A673 (cell line): ENCODE data around the gene ZCRB1. TPM values are rescaled to one million over a fixed set of nuclear protein-coding genes. Genes with fewer than 3 reads are reported as not detected.

Experiments used
- BruUV-seq: library from RNA; stranded (reverse); fragments of 400-500 nt; replicated peaks from 2 replicates; lab custom pipeline; 2021; lab: Mats Ljungman, UMichigan
- CTCF ChIA-PET: fragments of 300-600 bp; sonication (Branson Sonifier 250); formaldehyde crosslinking; loops from one replicate; lab custom pipeline; 2022; ENCODE audit warnings: antibody characterized with exemption; lab: Charles Lee
- POLR2A ChIA-PET: fragments of 300-600 bp; sonication (Branson Sonifier 250); formaldehyde crosslinking; loops from one replicate; lab custom pipeline; 2022; ENCODE audit warnings: antibody characterized with exemption; ENCODE audit not compliant: low non-redundant PET; lab: Charles Lee
- DNase-seq: peaks from one replicate; pipeline ENCODE4 v3.0.0-alpha.2; 2015; ENCODE audit warnings: low spot score
- H3K27ac ChIP-seq: fragments of 200-600 bp; sonication (generic); 2 replicates; pipeline ENCODE4 v1.5.1; 2016; ENCODE audit warnings: mixed run types, low read depth, mild to moderate bottlenecking, mixed read lengths, antibody characterized with exemption, low read length; ENCODE audit not compliant: poor library complexity, severe bottlenecking
- H3K27me3 ChIP-seq: fragments of 200-600 bp; sonication (generic); replicated peaks from 2 replicates; pipeline ENCODE4 v1.6.1; 2017; ENCODE audit warnings: mixed run types, low read depth, mild to moderate bottlenecking, mixed read lengths, antibody characterized with exemption, low read length; ENCODE audit not compliant: insufficient read depth, poor library complexity
- H3K36me3 ChIP-seq: fragments of 200-600 bp; sonication (generic); 2 replicates; pipeline ENCODE4 v1.6.1; 2016; ENCODE audit warnings: mixed run types, mild to moderate bottlenecking, mixed read lengths, antibody characterized with exemption, low read length; ENCODE audit not compliant: insufficient read depth, poor library complexity, severe bottlenecking
- H3K4me1 ChIP-seq: fragments of 200-600 bp; sonication (generic); 2 replicates; pipeline ENCODE4 v1.6.1; 2017; ENCODE audit warnings: mixed run types, mild to moderate bottlenecking, mixed read lengths, antibody characterized with exemption, low read length; ENCODE audit not compliant: insufficient read depth, poor library complexity, severe bottlenecking
- H3K4me3 ChIP-seq: fragments of 200-600 bp; sonication (generic); 2 replicates; pipeline ENCODE4 v1.5.1; 2016; ENCODE audit warnings: low read depth, mixed run types, mild to moderate bottlenecking, mixed read lengths, low read length; ENCODE audit not compliant: poor library complexity, severe bottlenecking
- H3K9me3 ChIP-seq: fragments of 200-600 bp; sonication (generic); 2 replicates; pipeline ENCODE4 v1.6.1; 2016; ENCODE audit warnings: mixed run types, low read depth, mild to moderate bottlenecking, mixed read lengths, antibody characterized with exemption, low read length; ENCODE audit not compliant: poor library complexity, severe bottlenecking
- EZH2 ChIP-seq: fragments of 200-600 bp; sonication (generic); IDR thresholded peaks from 2 replicates; pipeline ENCODE4 v1.6.1; 2017; ENCODE audit warnings: borderline replicate concordance, low read depth, mild to moderate bottlenecking, mixed read lengths, antibody characterized with exemption, low read length; ENCODE audit not compliant: poor library complexity, severe bottlenecking
- intact Hi-C: fragments of 100-400 bp; cut with micrococcal nuclease; formaldehyde crosslinking; loops from one replicate; pipeline ENCODE4 v1.10.0; 2022; ENCODE audit not compliant: unreplicated experiment
- total RNA-seq: library from RNA; stranded (reverse); gene quantifications from 2 replicates; pipeline ENCODE4 v1.2.3, GENCODE V29; 2021
- TF ChIP-seq, protein P1 (sequence below): fragments of 300-800, 200-600 bp; sonication (generic); conservative IDR thresholded peaks from 2 replicates; pipeline ENCODE4 v1.5.1; 2017; ENCODE audit warnings: low read depth, mild to moderate bottlenecking, antibody characterized with exemption, low read length, moderate library complexity, mixed read lengths

The ZCRB1 gene
- total RNA-seq, 1 experiment from 2014 or later, result 110 TPM

DNA sequence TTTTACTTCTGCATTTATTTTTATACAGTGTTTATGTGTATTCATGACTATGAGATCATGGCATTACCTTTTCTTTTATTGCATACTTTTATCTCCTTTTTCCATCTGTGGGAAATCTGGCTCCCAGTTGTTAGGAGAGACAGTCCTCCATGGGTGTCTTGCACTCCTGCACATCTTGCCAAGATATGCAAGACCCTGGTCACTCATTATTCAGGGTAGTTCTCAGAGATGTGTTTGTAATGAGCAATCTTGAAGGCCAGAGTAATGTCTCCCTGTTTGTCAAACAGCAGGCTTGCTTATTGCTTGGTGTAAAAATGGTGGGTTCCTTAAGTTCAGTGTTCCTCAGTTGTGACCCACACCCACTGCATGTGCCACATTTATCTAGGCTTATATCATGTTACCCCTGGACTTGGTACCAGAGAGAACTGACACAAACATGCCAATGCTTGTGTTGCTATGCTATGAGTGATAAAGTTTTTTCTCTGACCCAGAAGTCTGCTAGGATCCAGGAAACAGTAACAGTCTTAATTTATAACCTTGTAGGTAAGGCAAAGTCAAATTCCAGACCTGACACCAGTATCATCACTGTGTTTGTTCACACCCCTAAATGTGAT lies 36.9 kb upstream of the ZCRB1 start:
- no TSS peak for BruUV-seq
- TF ChIP-seq, protein P1, sequence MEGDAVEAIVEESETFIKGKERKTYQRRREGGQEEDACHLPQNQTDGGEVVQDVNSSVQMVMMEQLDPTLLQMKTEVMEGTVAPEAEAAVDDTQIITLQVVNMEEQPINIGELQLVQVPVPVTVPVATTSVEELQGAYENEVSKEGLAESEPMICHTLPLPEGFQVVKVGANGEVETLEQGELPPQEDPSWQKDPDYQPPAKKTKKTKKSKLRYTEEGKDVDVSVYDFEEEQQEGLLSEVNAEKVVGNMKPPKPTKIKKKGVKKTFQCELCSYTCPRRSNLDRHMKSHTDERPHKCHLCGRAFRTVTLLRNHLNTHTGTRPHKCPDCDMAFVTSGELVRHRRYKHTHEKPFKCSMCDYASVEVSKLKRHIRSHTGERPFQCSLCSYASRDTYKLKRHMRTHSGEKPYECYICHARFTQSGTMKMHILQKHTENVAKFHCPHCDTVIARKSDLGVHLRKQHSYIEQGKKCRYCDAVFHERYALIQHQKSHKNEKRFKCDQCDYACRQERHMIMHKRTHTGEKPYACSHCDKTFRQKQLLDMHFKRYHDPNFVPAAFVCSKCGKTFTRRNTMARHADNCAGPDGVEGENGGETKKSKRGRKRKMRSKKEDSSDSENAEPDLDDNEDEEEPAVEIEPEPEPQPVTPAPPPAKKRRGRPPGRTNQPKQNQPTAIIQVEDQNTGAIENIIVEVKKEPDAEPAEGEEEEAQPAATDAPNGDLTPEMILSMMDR, result no peak
- no peak for TF ChIP-seq EZH2
- H3K4me3 ChIP-seq, result no peak overlapping the region

DNA sequence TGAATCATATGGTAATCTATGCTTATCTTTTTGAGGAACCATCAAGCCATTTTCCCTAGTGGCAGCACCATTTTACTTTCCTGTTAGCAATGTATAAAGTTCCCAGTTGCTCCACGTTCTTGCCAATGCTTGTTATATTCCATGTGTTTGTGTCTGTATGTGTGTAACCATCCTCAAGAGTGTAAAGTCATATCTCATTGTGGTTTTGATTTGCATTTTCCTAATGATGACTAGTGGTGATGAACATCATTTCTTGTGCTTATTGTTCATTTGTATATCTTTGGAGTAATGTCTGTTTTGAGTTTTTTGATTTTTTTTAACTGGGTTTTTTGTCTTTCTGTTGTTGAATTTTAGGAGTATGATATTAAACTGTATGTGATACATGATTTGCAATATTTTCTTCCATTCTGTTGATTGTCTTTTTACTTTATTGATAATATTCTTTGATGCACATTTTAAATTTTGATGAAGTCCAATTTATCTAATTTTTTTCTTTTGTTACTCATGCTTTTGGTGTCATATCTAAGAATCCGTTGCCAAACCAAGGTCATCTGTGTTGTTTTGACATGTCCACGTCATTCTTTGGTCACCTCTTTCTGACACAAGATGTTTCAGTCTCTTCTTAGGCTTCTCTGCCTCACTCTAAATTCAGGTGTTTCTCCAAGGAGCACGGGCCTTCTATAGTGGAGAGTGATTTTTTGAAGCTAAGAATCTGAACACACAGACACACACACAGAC lies 36.2 kb upstream of the ZCRB1 start:
- no TSS peak for BruUV-seq
- Histone ChIP-seq H3K4me3 (no peak overlapping the region), H3K36me3 (no peaks in the 10 kb centered on the region), H3K27me3 (no peaks in the 10 kb centered on the region), H3K9me3 (no peaks in the 10 kb centered on the region), H3K27ac (no peak overlapping the region), H3K4me1 (peaks cover 3% of the 10 kb centered on the region)
- TF ChIP-seq, protein P1, result no peak
- TF ChIP-seq EZH2, result no peak
- no peak for DNase-seq
- ChIA-PET POLR2A (no interaction called here), CTCF (no interaction called here)
- intact Hi-C loops, result no loop called here

More for the DNA sequence above, 36.9 kb upstream of the ZCRB1 start:
- Histone ChIP-seq H3K36me3 (no peaks in the 10 kb centered on the region), H3K27ac (no peak overlapping the region), H3K9me3 (no peaks in the 10 kb centered on the region), H3K27me3 (no peaks in the 10 kb centered on the region), H3K4me1 (peaks cover 3% of the 10 kb centered on the region)
- CTCF ChIA-PET, result no interaction called here
- intact Hi-C loops, result no loop called here
- POLR2A ChIA-PET, result no interaction called here
- DNase-seq, result no peak

DNA sequence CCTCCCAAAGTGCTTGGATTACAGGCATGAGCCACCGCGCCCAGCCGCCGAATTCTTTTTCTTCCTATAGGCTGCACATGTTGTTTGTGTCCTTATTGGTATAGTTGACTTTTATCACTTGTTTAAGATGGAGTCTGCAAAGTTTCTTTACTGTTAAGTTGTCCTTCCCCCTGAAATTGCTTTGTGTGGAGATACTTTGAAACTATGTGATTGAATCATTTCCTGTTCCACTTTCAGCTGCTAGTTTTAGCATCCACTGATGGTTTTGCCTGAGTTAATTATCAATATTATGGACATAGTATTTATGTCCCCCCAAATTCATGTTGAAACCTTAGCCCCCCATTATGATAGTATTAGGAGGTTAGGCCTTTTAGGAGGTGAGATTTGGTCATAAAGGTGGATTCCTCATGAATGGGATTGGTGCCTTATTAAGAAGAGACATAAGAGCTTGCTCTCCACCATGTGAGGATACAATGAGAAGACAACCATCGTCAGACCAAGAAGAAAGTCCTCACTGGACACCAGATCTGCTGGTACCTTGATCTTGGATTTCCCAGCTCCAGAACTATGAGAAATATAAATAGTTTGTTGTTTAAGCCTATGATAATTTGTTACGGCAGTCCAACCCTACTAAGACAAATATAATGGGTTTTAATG lies 35.0 kb upstream of the ZCRB1 start:
- BruUV-seq, result no TSS peak
- H3K9me3 ChIP-seq, result no peaks in the 10 kb centered on the region
- peaks cover 2% of the 10 kb centered on the region for H3K36me3 ChIP-seq
- peak; percentile 15 for DNase-seq
- no peak overlapping the region for H3K27ac ChIP-seq
- ChIA-PET POLR2A (no interaction called here), CTCF (no interaction called here)
- no peaks in the 10 kb centered on the region for H3K27me3 ChIP-seq
- intact Hi-C loops, result no loop called here
- no peaks in the 10 kb centered on the region for H3K4me1 ChIP-seq
- no peak overlapping the region for H3K4me3 ChIP-seq
- TF ChIP-seq EZH2, result no peak
- TF ChIP-seq, protein P1, result no peak
